Fibroblast of skin of back (primary cell): Measurements from ENCODE around the gene HAGH. TPM values are rescaled to one million over a fixed set of nuclear protein-coding genes. Genes with fewer than 3 reads are reported as not detected.
"Not testable (repeated sequence)": the region's sequence is repeated elsewhere in the genome, so short reads cannot be mapped to it uniquely, and the experiment has no call there.

Experiments used
- DNase-seq: peaks from one replicate; pipeline ENCODE4 v3.0.0-alpha.2; 2013
- polyA plus RNA-seq, 2 experiments: library from polyadenylated mRNA; unstranded; fragments of 120-200 nt; gene quantifications; one replicate each; pipeline ENCODE4 v1.2.1, GENCODE V29; 2013; ENCODE audit not compliant: insufficient read length in 2 of 2

HAGH gene
- 44.0 TPM for polyA plus RNA-seq (2013, experiment 1 of 2; ENCODE audit: insufficient read length)
- 31.1 TPM for polyA plus RNA-seq (2013, experiment 2 of 2; ENCODE audit: insufficient read length)

GRCh38 chr16:1826691-1827573 is at the start of gene HAGH, which contains the start of gene FAHD1:
Gene HAGH, minus strand, starts transcription at chr16:1826825. Its CDS starts 38 bp downstream, at chr16:1826787.
Gene FAHD1, plus strand, starts transcription at chr16:1827206. Its CDS starts 33 bp downstream, at chr16:1827239.
- DNase-seq, result peak; percentile 92

GRCh38 chr16:1876066-1876465 is 49.4 kb upstream of the HAGH start:
- not testable (repeated sequence) for DNase-seq

- DNase-seq, result no peak
Observed at GRCh38 chr16:1874854-1875253, 48.2 kb upstream of the HAGH start.

GRCh38 chr16:1871974-1872635 is 45.5 kb upstream of the HAGH start, which contains the start of gene MEIOB:
Gene MEIOB, minus strand, starts transcription at chr16:1872164. Its CDS starts 3,989 bp downstream, at chr16:1868175.
- DNase-seq, result peak; percentile 42

- DNase-seq, result peak; percentile 91
Observed at GRCh38 chr16:1870365-1871082, 43.9 kb upstream of the HAGH start.

GRCh38 chr16:1865902-1866690 is 39.5 kb upstream of the HAGH start:
- no peak for DNase-seq

GRCh38 chr16:1863681-1864460 is 37.2 kb upstream of the HAGH start:
- DNase-seq, result peak; percentile 38

GRCh38 chr16:1862394-1862793 is 35.8 kb upstream of the HAGH start:
- DNase-seq, result no peak

- no peak for DNase-seq
Observed at GRCh38 chr16:1861730-1862129, 35.1 kb upstream of the HAGH start.

- no peak for DNase-seq
Observed at GRCh38 chr16:1859650-1860049, 33.0 kb upstream of the HAGH start.

GRCh38 chr16:1858189-1858865 is 31.7 kb upstream of the HAGH start:
- DNase-seq, result peak; percentile 66

GRCh38 chr16:1857433-1858097 is 30.9 kb upstream of the HAGH start:
- no peak for DNase-seq

- no peak for DNase-seq
Observed at GRCh38 chr16:1851793-1852192, 25.2 kb upstream of the HAGH start.

GRCh38 chr16:1850981-1851380 is 24.4 kb upstream of the HAGH start:
- no peak for DNase-seq

GRCh38 chr16:1846416-1846815 is 19.8 kb upstream of the HAGH start:
- no peak for DNase-seq

GRCh38 chr16:1845985-1846384 is 19.4 kb upstream of the HAGH start:
- no peak for DNase-seq

GRCh38 chr16:1839554-1839953 is 12.9 kb upstream of the HAGH start:
- DNase-seq, result peak; percentile 45

- no peak for DNase-seq
Observed at GRCh38 chr16:1834096-1834495, 7.5 kb upstream of the HAGH start.

GRCh38 chr16:1832838-1833454 is 6.3 kb upstream of the HAGH start:
- no peak for DNase-seq
